Trophoblast cell (in vitro differentiated cells and primary cell): ENCODE results near the gene HTR3C.

ENCODE experiments used
- DNase-seq, 2 donors: peaks; one replicate each; pipeline ENCODE4 v3.0.0-alpha.2; 2016
- H2AFZ ChIP-seq: 2 replicates; pipeline ENCODE4 v1.6.1; 2013; ENCODE audit warnings: low read length, moderate library complexity, mild to moderate bottlenecking; ENCODE audit not compliant: insufficient read depth, poor library complexity
- H2AK5ac ChIP-seq: 2 replicates; pipeline ENCODE4 v1.6.1; 2013; ENCODE audit warnings: mild to moderate bottlenecking, low read length
- H2BK120ac ChIP-seq: 2 replicates; pipeline ENCODE4 v1.6.1; 2013; ENCODE audit warnings: low read length, mild to moderate bottlenecking, moderate library complexity; ENCODE audit not compliant: insufficient read depth, poor library complexity
- H2BK12ac ChIP-seq: 2 replicates; pipeline ENCODE4 v1.6.1; 2013; ENCODE audit warnings: mild to moderate bottlenecking, low read length, moderate library complexity
- H2BK5ac ChIP-seq: 2 replicates; pipeline ENCODE4 v1.6.1; 2013; ENCODE audit warnings: low read length, low read depth, moderate library complexity, mild to moderate bottlenecking; ENCODE audit not compliant: poor library complexity
- H3K14ac ChIP-seq: 2 replicates; pipeline ENCODE4 v1.6.1; 2013; ENCODE audit warnings: mild to moderate bottlenecking, low read length
- H3K18ac ChIP-seq: 2 replicates; pipeline ENCODE4 v1.6.1; 2013; ENCODE audit warnings: mild to moderate bottlenecking, low read length
- H3K23ac ChIP-seq: 2 replicates; pipeline ENCODE4 v1.6.1; 2013; ENCODE audit warnings: low read length
- H3K27ac ChIP-seq: 2 replicates; pipeline ENCODE4 v1.5.1; 2013; ENCODE audit warnings: low read depth, mild to moderate bottlenecking, inconsistent platforms, low read length, moderate library complexity
- H3K27me3 ChIP-seq: 2 replicates; pipeline ENCODE4 v1.6.1; 2013; ENCODE audit warnings: inconsistent platforms, mild to moderate bottlenecking, low read length, moderate library complexity; ENCODE audit not compliant: insufficient read depth
- H3K36me3 ChIP-seq, 2 experiments: 1 replicate in 1 of 2; 2 replicates in 1 of 2; pipeline ENCODE4 v1.6.1; 2013; ENCODE audit warnings: low read length in 2 of 2, mild to moderate bottlenecking in 2 of 2, moderate library complexity in 1 of 2; ENCODE audit not compliant: insufficient read depth in 2 of 2, control insufficient read depth in 1 of 2
- H3K4ac ChIP-seq: 2 replicates; pipeline ENCODE4 v1.6.1; 2013; ENCODE audit warnings: low read depth, mild to moderate bottlenecking, low read length, moderate library complexity
- H3K4me1 ChIP-seq, 2 experiments: 1 replicate in 1 of 2; 2 replicates in 1 of 2; pipeline ENCODE4 v1.6.1; 2013; ENCODE audit warnings: low read length in 2 of 2, mild to moderate bottlenecking in 2 of 2, moderate library complexity in 1 of 2; ENCODE audit not compliant: insufficient read depth in 2 of 2, control insufficient read depth in 1 of 2
- H3K4me2 ChIP-seq: 2 replicates; pipeline ENCODE4 v1.6.1; 2013; ENCODE audit warnings: inconsistent platforms, mild to moderate bottlenecking, low read length, moderate library complexity
- H3K4me3 ChIP-seq: 2 replicates; pipeline ENCODE4 v1.5.1; 2013; ENCODE audit warnings: mild to moderate bottlenecking, low read depth, low read length, inconsistent platforms
- H3K79me1 ChIP-seq: one replicate; pipeline ENCODE4 v1.6.1; 2013; ENCODE audit warnings: low read length
- H3K79me2 ChIP-seq: 2 replicates; pipeline ENCODE4 v1.6.1; 2013; ENCODE audit warnings: low read length, mild to moderate bottlenecking; ENCODE audit not compliant: control insufficient read depth, insufficient read depth, poor library complexity
- H3K9ac ChIP-seq: 2 replicates; pipeline ENCODE4 v1.6.1; 2013; ENCODE audit warnings: mild to moderate bottlenecking, low read length
- H3K9me3 ChIP-seq: 2 replicates; pipeline ENCODE4 v1.6.1; 2013; ENCODE audit warnings: low read depth, mild to moderate bottlenecking, control low read depth, inconsistent platforms, low read length; ENCODE audit not compliant: insufficient read depth
- H4K12ac ChIP-seq: 2 replicates; pipeline ENCODE4 v1.6.1; 2013; ENCODE audit warnings: low read depth, mild to moderate bottlenecking, low read length, moderate library complexity
- H4K8ac ChIP-seq: 2 replicates; pipeline ENCODE4 v1.6.1; 2013; ENCODE audit warnings: low read depth, mild to moderate bottlenecking, low read length, moderate library complexity
- H4K91ac ChIP-seq: one replicate; pipeline ENCODE4 v1.6.1; 2013; ENCODE audit warnings: low read depth, mild to moderate bottlenecking, low read length, moderate library complexity
- WGBS: extraction: QIAGEN DNeasy Blood & Tissue Kit; methylation state at CpG from one replicate; pipeline ENCODE4 v1.1.7; 2013; ENCODE audit warnings: missing lambda C conversion rate; ENCODE audit not compliant: insufficient read length, insufficient coverage; ENCODE audit errors: extremely low coverage; 5-methylcytosine and 5-hydroxymethylcytosine counted together

Gene HTR3C

GRCh38 chr3:184062637-184063036 lies 9.8 kb downstream of the HTR3C start:
- Histone ChIP-seq H3K23ac (no peak overlapping the region), H3K18ac (no peak overlapping the region), H2BK120ac (no peak overlapping the region), H2BK5ac (no peak overlapping the region), H3K4ac (no peak overlapping the region), H2AFZ (no peak overlapping the region), H3K27me3 (no peaks in the 10 kb centered on the region), H3K4me1 (no peaks in the 10 kb centered on the region), H3K9me3 (no peaks in the 10 kb centered on the region), H4K91ac (no peak overlapping the region), H4K8ac (no peak overlapping the region), H2BK12ac (no peak overlapping the region), H3K27ac (no peak overlapping the region), H4K12ac (no peak overlapping the region), H2AK5ac (no peak overlapping the region), H3K9ac (no peak overlapping the region), H3K79me2 (no peaks in the 10 kb centered on the region), H3K79me1 (no peaks in the 10 kb centered on the region), H3K4me3 (no peak overlapping the region), H3K14ac (no peak overlapping the region), H3K4me2 (no peak overlapping the region), H3K36me3 (no peaks in the 10 kb centered on the region)
- DNase-seq, result no peak

GRCh38 chr3:184066211-184066610 lies 13.4 kb downstream of the HTR3C start:
- Histone ChIP-seq H3K27me3 (no peaks in the 10 kb centered on the region), H2BK12ac (no peak overlapping the region), H3K23ac (no peak overlapping the region), H3K4me1 (no peaks in the 10 kb centered on the region), H3K9ac (no peak overlapping the region), H3K9me3 (no peaks in the 10 kb centered on the region), H3K4ac (no peak overlapping the region), H3K4me2 (no peak overlapping the region), H2BK5ac (no peak overlapping the region), H2AFZ (no peak overlapping the region), H4K91ac (no peak overlapping the region), H3K4me3 (no peak overlapping the region), H3K14ac (no peak overlapping the region), H3K27ac (no peak overlapping the region), H3K36me3 (no peaks in the 10 kb centered on the region), H4K8ac (no peak overlapping the region), H4K12ac (no peak overlapping the region), H3K79me2 (no peaks in the 10 kb centered on the region), H3K79me1 (no peaks in the 10 kb centered on the region), H2AK5ac (no peak overlapping the region), H2BK120ac (no peak overlapping the region), H3K18ac (no peak overlapping the region)
- peak; percentile 38 to 78 for DNase-seq
- no CpG with 5 or more reads among the region's 2 CpGs for WGBS

GRCh38 chr3:184067573-184068055 lies 14.8 kb downstream of the HTR3C start:
- Histone ChIP-seq H2BK12ac (no peak overlapping the region), H2AFZ (no peak overlapping the region), H3K4me2 (no peak overlapping the region), H3K79me2 (no peaks in the 10 kb centered on the region), H3K18ac (no peak overlapping the region), H3K14ac (no peak overlapping the region), H3K4me3 (no peak overlapping the region), H3K27ac (no peak overlapping the region), H4K91ac (no peak overlapping the region), H3K36me3 (no peaks in the 10 kb centered on the region), H2BK5ac (no peak overlapping the region), H2BK120ac (no peak overlapping the region), H3K9me3 (no peaks in the 10 kb centered on the region), H4K12ac (no peak overlapping the region), H3K4me1 (no peaks in the 10 kb centered on the region), H3K79me1 (no peaks in the 10 kb centered on the region), H3K27me3 (no peaks in the 10 kb centered on the region), H4K8ac (no peak overlapping the region), H3K23ac (no peak overlapping the region), H3K4ac (no peak overlapping the region), H3K9ac (no peak overlapping the region), H2AK5ac (no peak overlapping the region)
- DNase-seq, result no peak
- no CpG with 5 or more reads among the region's 6 CpGs for WGBS

- no peak overlapping the region for H4K8ac ChIP-seq
- no peak for DNase-seq
- H2AK5ac ChIP-seq, result no peak overlapping the region
- no peaks in the 10 kb centered on the region for H3K36me3 ChIP-seq
- no peaks in the 10 kb centered on the region for H3K79me2 ChIP-seq
- no peak overlapping the region for H3K23ac ChIP-seq
- no peak overlapping the region for H3K4ac ChIP-seq
- H3K9ac ChIP-seq, result no peak overlapping the region
- H3K79me1 ChIP-seq, result no peaks in the 10 kb centered on the region
- H2BK5ac ChIP-seq, result no peak overlapping the region
- no peak overlapping the region for H2BK120ac ChIP-seq
- H2BK12ac ChIP-seq, result no peak overlapping the region
- no peak overlapping the region for H4K12ac ChIP-seq
- no peak overlapping the region for H3K18ac ChIP-seq
- no CpG with 5 or more reads among the region's 5 CpGs for WGBS
- no peaks in the 10 kb centered on the region for H3K9me3 ChIP-seq
- H2AFZ ChIP-seq, result no peak overlapping the region
- no peaks in the 10 kb centered on the region for H3K4me1 ChIP-seq
- H3K4me2 ChIP-seq, result no peak overlapping the region
- H3K4me3 ChIP-seq, result no peak overlapping the region
- H3K14ac ChIP-seq, result no peak overlapping the region
- H3K27ac ChIP-seq, result no peak overlapping the region
- no peak overlapping the region for H4K91ac ChIP-seq
- H3K27me3 ChIP-seq, result no peaks in the 10 kb centered on the region
Measured at GRCh38 chr3:184068344-184068743, 15.5 kb downstream of the HTR3C start.
